SK-N-SH (cell line): ENCODE measurements around the gene PDLIM5. TPM values are rescaled to one million over a fixed set of nuclear protein-coding genes. Genes with fewer than 3 reads are reported as not detected.
A peak's percentile ranks its signal among the peaks of the same experiment; 100 is the strongest.

Experiments
- CTCF ChIA-PET: fragments of 300-600, 350-600 bp; formaldehyde crosslinking; extraction: SDS; loops from one replicate; lab custom pipeline; 2021; lab: Yijun Ruan, JAX
- POLR2A ChIA-PET: fragments of 350-600 bp; sonication (Branson Sonifier 250); formaldehyde crosslinking; extraction: SDS; loops from one replicate; lab custom pipeline; 2020; ENCODE audit warnings: antibody characterized with exemption, inconsistent platforms; lab: Yijun Ruan, JAX
- DNase-seq: peaks from one replicate; pipeline ENCODE4 v3.0.0; 2012
- H2AFZ ChIP-seq: fragments of 200-600 bp; sonication (generic); 2 replicates; pipeline ENCODE4 v1.8.1; 2016; ENCODE audit warnings: antibody characterized with exemption, mild to moderate bottlenecking, low read depth
- H3F3A ChIP-seq: fragments of 200-600 bp; sonication (generic); replicated peaks from 2 replicates; pipeline ENCODE3; 2016; ENCODE audit warnings: antibody characterized with exemption, mild to moderate bottlenecking; ENCODE audit not compliant: insufficient read depth
- H3K27ac ChIP-seq, 2 experiments: fragments of 200-500 bp in 1 of 2; fragments of 200-600 bp in 1 of 2; sonication (Bioruptor generic) in 1 of 2; sonication (generic), shearing (Covaris generic) in 1 of 2; 2 replicates each; pipeline versions ENCODE4 v1.5.1 to v1.6.1; 2014 to 2016; ENCODE audit warnings: low read depth in 2 of 2, inconsistent platforms in 1 of 2, low read length in 1 of 2, mild to moderate bottlenecking in 1 of 2, mixed read lengths in 1 of 2
- H3K27me3 ChIP-seq: fragments of 200-600 bp; sonication (generic), shearing (Covaris generic); 2 replicates; pipeline ENCODE4 v1.6.1; 2016; ENCODE audit warnings: mixed run types; ENCODE audit not compliant: insufficient read depth
- H3K36me3 ChIP-seq, 2 experiments: fragments of 200-500 bp in 1 of 2; fragments of 200-600 bp in 1 of 2; sonication (Bioruptor generic) in 1 of 2; sonication (generic) in 1 of 2; replicated peaks in 1 of 2; 2 replicates each; pipeline versions ENCODE3 to v1.5.1; 2014 to 2016; ENCODE audit warnings: low read length in 1 of 2, mild to moderate bottlenecking in 1 of 2; ENCODE audit not compliant: insufficient read depth in 2 of 2, control insufficient read depth in 1 of 2
- H3K4me1 ChIP-seq, 2 experiments: fragments of 200-500 bp in 1 of 2; fragments of 200-600 bp in 1 of 2; sonication (Bioruptor generic) in 1 of 2; sonication (generic), shearing (Covaris generic) in 1 of 2; 2 replicates each; pipeline versions ENCODE4 v1.5.1 to v1.6.1; 2014 to 2016; ENCODE audit warnings: low read depth in 1 of 2, low read length in 1 of 2, mixed run types in 1 of 2; ENCODE audit not compliant: insufficient read depth in 2 of 2, control insufficient read depth in 1 of 2
- H3K4me2 ChIP-seq: fragments of 200-600 bp; sonication (generic), shearing (Covaris generic); 2 replicates; pipeline ENCODE4 v1.6.1; 2017; ENCODE audit warnings: mixed run types
- H3K4me3 ChIP-seq, 2 experiments: fragments of 200-500 bp in 1 of 2; fragments of 200-600 bp in 1 of 2; sonication (Bioruptor generic) in 1 of 2; sonication (generic), shearing (Covaris generic) in 1 of 2; 2 replicates each; pipeline versions ENCODE4 v1.5.1 to v1.8.1; 2014 to 2016; ENCODE audit warnings: low read depth in 2 of 2, inconsistent platforms in 1 of 2, low read length in 1 of 2, mild to moderate bottlenecking in 1 of 2, mixed read lengths in 1 of 2, moderate library complexity in 1 of 2
- H3K79me2 ChIP-seq: fragments of 200-600 bp; sonication (generic); 2 replicates; pipeline ENCODE4 v1.8.1; 2017; ENCODE audit warnings: mild to moderate bottlenecking; ENCODE audit not compliant: insufficient read depth
- H3K9ac ChIP-seq: fragments of 200-600 bp; sonication (generic); 2 replicates; pipeline ENCODE4 v1.6.1; 2017; ENCODE audit warnings: mixed run types
- H3K9me2 ChIP-seq: fragments of 200-600 bp; sonication (generic); 2 replicates; pipeline ENCODE4 v1.6.1; 2017; ENCODE audit warnings: mixed run types
- H3K9me3 ChIP-seq: fragments of 200-600 bp; sonication (generic); 2 replicates; pipeline ENCODE4 v1.6.1; 2017; ENCODE audit warnings: mixed run types, mild to moderate bottlenecking, moderate library complexity
- H4K20me1 ChIP-seq: fragments of 200-600 bp; sonication (generic); 2 replicates; pipeline ENCODE4 v1.6.1; 2017; ENCODE audit warnings: mild to moderate bottlenecking, mixed run types; ENCODE audit not compliant: insufficient read depth
- CHD2 ChIP-seq: fragments of 150-350 bp; IDR thresholded peaks from 2 replicates; pipeline ENCODE4 v1.6.1; 2018; ENCODE audit warnings: low read length; ENCODE audit not compliant: partially characterized antibody
- EZH2phosphoT487 ChIP-seq: fragments of 200-600 bp; sonication (generic); IDR thresholded peaks from 2 replicates; pipeline ENCODE4 v1.6.1; 2017; ENCODE audit warnings: low read depth, mixed run types, mild to moderate bottlenecking, antibody characterized with exemption, moderate library complexity, borderline replicate concordance
- FOSL2 ChIP-seq: IDR thresholded peaks from 2 replicates; pipeline ENCODE4 v1.4.0; 2012; ENCODE audit warnings: low read depth, mild to moderate bottlenecking, moderate library complexity, borderline replicate concordance
- FOXM1 ChIP-seq: IDR thresholded peaks from 2 replicates; pipeline ENCODE4 v1.4.0; 2012; ENCODE audit warnings: low read depth, mild to moderate bottlenecking
- GABPA ChIP-seq: IDR thresholded peaks from 2 replicates; pipeline ENCODE4 v1.4.0; 2012; ENCODE audit warnings: low read depth, mild to moderate bottlenecking
- GATA2 ChIP-seq: sonication (generic); formaldehyde crosslinking; IDR thresholded peaks from 2 replicates; pipeline ENCODE4 v1.5.0; 2020; ENCODE audit warnings: mild to moderate bottlenecking, missing genetic modification reagents
- JUND ChIP-seq: IDR thresholded peaks from 2 replicates; pipeline ENCODE4 v1.4.0; 2012
- MAX ChIP-seq: IDR thresholded peaks from 2 replicates; pipeline ENCODE4 v1.4.0; 2012; ENCODE audit warnings: low read depth
- MEF2A ChIP-seq: IDR thresholded peaks from 2 replicates; pipeline ENCODE4 v1.4.0; 2012; ENCODE audit warnings: low read depth, borderline replicate concordance
- MXI1 ChIP-seq: IDR thresholded peaks from 2 replicates; pipeline ENCODE4 v1.6.1; 2012; ENCODE audit warnings: mild to moderate bottlenecking, low read depth, low read length, improper control_type of control experiment
- NFIC ChIP-seq: IDR thresholded peaks from 2 replicates; pipeline ENCODE4 v1.4.0; 2012; ENCODE audit warnings: borderline replicate concordance
- NRF1 ChIP-seq: IDR thresholded peaks from 2 replicates; pipeline ENCODE4 v1.6.1; 2012; ENCODE audit warnings: low read depth, mild to moderate bottlenecking, low read length
- POLR2AphosphoS5 ChIP-seq: IDR thresholded peaks from 2 replicates; pipeline ENCODE4 v1.6.1; 2012; ENCODE audit warnings: low read depth, low read length
- RAD21 ChIP-seq: IDR thresholded peaks from 2 replicates; pipeline ENCODE4 v1.6.1; 2012; ENCODE audit warnings: mild to moderate bottlenecking, low read length
- RFX5 ChIP-seq: IDR thresholded peaks from 2 replicates; pipeline ENCODE4 v1.6.1; 2012; ENCODE audit warnings: mild to moderate bottlenecking, improper control_type of control experiment, low read length
- SIN3A ChIP-seq: IDR thresholded peaks from 2 replicates; pipeline ENCODE4 v1.6.1; 2012; ENCODE audit warnings: low read depth, mild to moderate bottlenecking, low read length, moderate library complexity, borderline replicate concordance
- TAF1 ChIP-seq: IDR thresholded peaks from 2 replicates; pipeline ENCODE4 v1.6.1; 2012; ENCODE audit warnings: low read depth, mild to moderate bottlenecking, low read length, moderate library complexity, borderline replicate concordance
- TCF12 ChIP-seq: IDR thresholded peaks from 2 replicates; pipeline ENCODE4 v1.4.0; 2012
- USF1 ChIP-seq: IDR thresholded peaks from 2 replicates; pipeline ENCODE4 v1.4.0; 2012; ENCODE audit warnings: low read depth, borderline replicate concordance
- WGBS: methylation state at CpG from one replicate; pipeline ENCODE4 v1.1.6; 2017; ENCODE audit warnings: low lambda C conversion rate; 5-methylcytosine and 5-hydroxymethylcytosine counted together
- polyA plus RNA-seq, 3 experiments: library from polyadenylated mRNA; depleted of rRNA; stranded (reverse); fragments of >200 nt; gene quantifications; 2 replicates each; pipeline ENCODE4 v1.2.3, GENCODE V29; 2012
- TF ChIP-seq, protein P1 (sequence below): fragments of 200-600 bp; sonication (generic); IDR thresholded peaks from 2 replicates; pipeline ENCODE4 v1.6.1; 2017; ENCODE audit warnings: antibody characterized with exemption, mild to moderate bottlenecking, moderate library complexity
- TF ChIP-seq, protein P2 (sequence below): fragments of 150-350 bp; IDR thresholded peaks from 2 replicates; pipeline ENCODE4 v1.6.1; 2016; ENCODE audit warnings: mild to moderate bottlenecking, low read depth, low read length
- TF ChIP-seq, protein P3 (sequence below): fragments of 150-350 bp; IDR thresholded peaks from 2 replicates; pipeline ENCODE4 v1.6.1; 2017; ENCODE audit warnings: antibody characterized with exemption, low read length, low read depth, borderline replicate concordance

Gene PDLIM5
- polyA plus RNA-seq, 1 of the 3 experiments (the other 2 are of a cell fraction), result 36.7 TPM

DNA sequence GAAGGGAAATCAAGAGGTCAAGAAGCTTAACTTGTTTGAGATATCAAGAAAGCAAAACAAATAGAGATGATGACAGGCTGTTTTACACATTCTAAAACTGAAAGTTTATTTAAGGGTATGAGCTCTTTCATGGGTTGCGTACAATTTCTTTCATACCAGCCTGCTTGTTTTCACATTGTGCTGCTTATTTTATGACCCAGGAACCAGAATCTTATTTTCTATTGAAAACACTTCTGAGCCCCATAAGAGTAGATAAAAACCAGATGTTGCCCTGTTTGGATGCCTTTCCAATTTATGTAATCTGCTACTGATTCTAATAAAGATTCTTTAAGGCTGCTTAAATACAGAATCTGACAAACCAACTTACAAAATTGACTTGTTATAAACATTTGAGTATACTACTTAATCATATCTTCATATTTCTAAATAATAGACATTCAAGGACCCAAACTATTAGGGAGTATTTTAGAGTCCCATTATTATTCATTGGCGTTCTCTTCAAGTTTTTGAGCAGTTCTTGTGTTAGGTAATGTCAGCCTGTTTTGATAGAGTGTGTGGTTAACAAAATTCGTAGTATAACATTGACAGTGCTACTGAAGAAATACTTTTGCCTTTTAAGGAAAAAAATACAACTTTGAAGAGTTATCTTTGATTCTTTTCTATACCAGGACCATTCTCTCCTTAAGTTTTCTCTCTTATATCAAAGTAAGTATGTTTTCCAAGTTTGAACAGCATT lies 74.4 kb downstream of the PDLIM5 start:
- H3K9me3 ChIP-seq, result no peaks in the 10 kb centered on the region
- H3F3A ChIP-seq, result peaks cover 3% of the 10 kb centered on the region
- peak overlapping the region; percentile 2; the same call in 1 of the 2 replicates for H3K4me2 ChIP-seq
- no peak overlapping the region for H3K9ac ChIP-seq
- no peaks in the 10 kb centered on the region for H3K27me3 ChIP-seq
- no peaks in the 10 kb centered on the region for H3K9me2 ChIP-seq
- H2AFZ ChIP-seq, result no peak overlapping the region
- peaks cover 0 to 7% of the 10 kb centered on the region in 2 experiments for H3K4me1 ChIP-seq
- 67% methylated on average over 3 of the region's 3 CpGs for WGBS
- TF ChIP-seq TCF12, result peak; percentile 85
- TF ChIP-seq POLR2AphosphoS5, result no peak
- TF ChIP-seq MEF2A, result no peak
- H3K79me2 ChIP-seq, result peaks cover 74% of the 10 kb centered on the region
- ChIA-PET POLR2A (no interaction called here), CTCF (interaction anchor here (1.0 kb wide), 1 partner anchor 119 kb away, joined by 6 read pairs; no protein-coding TSS in a partner anchor)
- H3K27ac ChIP-seq, result peak overlapping the region; percentile 26 to 36; a peak in 2 of 4 replicates
- peaks cover 0 to 27% of the 10 kb centered on the region in 2 experiments for H3K36me3 ChIP-seq
- DNase-seq, result no peak
- H3K4me3 ChIP-seq, result no peak overlapping the region
- H4K20me1 ChIP-seq, result no peaks in the 10 kb centered on the region

DNA sequence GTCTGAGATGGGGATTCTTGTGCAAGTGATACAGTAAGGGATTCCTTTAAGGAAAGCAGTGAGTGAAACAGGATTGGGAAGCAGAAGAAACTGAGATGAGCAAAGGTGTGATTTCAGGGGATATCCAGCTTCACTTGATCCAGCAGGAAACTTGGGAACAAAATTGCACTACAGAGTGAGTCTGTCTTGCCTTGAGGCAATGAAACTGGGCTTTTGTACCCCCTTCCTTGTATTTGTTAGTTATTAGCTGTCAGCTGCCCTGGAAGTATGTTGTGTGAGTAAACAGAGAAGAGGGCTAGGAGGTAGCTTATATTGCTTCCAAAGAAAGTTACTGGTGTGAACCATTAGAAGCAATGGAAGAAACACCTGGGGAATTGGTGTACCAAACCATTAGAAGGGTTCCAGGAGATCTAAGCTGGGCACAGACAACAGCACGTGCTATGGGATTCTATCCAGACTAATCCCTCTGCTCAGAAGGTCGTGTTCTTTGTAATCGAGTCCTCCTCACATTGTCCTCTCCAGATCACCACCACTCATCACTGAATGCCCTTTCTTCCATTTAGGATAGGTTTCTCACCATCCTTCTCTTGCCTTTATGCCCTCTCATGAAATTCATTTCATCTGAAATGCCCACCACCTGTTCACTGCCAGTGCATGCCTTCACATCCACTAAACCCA lies 76.0 kb downstream of the PDLIM5 start:
- no peak overlapping the region for H3K4me2 ChIP-seq
- H2AFZ ChIP-seq, result no peak overlapping the region
- H3K36me3 ChIP-seq, result peaks cover 0 to 20% of the 10 kb centered on the region in 2 experiments
- no peaks in the 10 kb centered on the region for H4K20me1 ChIP-seq
- H3K9ac ChIP-seq, result no peak overlapping the region
- WGBS, result 91% methylated on average over 3 of the region's 3 CpGs
- TF ChIP-seq RAD21 (no peak), NFIC (no peak), MXI1 (no peak), NRF1 (no peak), EZH2phosphoT487 (no peak), GATA2 (CRISPR knock-in tag) (no peak), JUND (no peak), GABPA (no peak), RFX5 (no peak), FOSL2 (no peak), SIN3A (no peak), MAX (no peak), FOXM1 (no peak), CHD2 (no peak), TAF1 (no peak), USF1 (no peak)
- TF ChIP-seq, protein P1, sequence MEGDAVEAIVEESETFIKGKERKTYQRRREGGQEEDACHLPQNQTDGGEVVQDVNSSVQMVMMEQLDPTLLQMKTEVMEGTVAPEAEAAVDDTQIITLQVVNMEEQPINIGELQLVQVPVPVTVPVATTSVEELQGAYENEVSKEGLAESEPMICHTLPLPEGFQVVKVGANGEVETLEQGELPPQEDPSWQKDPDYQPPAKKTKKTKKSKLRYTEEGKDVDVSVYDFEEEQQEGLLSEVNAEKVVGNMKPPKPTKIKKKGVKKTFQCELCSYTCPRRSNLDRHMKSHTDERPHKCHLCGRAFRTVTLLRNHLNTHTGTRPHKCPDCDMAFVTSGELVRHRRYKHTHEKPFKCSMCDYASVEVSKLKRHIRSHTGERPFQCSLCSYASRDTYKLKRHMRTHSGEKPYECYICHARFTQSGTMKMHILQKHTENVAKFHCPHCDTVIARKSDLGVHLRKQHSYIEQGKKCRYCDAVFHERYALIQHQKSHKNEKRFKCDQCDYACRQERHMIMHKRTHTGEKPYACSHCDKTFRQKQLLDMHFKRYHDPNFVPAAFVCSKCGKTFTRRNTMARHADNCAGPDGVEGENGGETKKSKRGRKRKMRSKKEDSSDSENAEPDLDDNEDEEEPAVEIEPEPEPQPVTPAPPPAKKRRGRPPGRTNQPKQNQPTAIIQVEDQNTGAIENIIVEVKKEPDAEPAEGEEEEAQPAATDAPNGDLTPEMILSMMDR, result no peak
- TF ChIP-seq, protein P2, sequence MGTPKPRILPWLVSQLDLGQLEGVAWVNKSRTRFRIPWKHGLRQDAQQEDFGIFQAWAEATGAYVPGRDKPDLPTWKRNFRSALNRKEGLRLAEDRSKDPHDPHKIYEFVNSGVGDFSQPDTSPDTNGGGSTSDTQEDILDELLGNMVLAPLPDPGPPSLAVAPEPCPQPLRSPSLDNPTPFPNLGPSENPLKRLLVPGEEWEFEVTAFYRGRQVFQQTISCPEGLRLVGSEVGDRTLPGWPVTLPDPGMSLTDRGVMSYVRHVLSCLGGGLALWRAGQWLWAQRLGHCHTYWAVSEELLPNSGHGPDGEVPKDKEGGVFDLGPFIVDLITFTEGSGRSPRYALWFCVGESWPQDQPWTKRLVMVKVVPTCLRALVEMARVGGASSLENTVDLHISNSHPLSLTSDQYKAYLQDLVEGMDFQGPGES, result no peak
- TF ChIP-seq, protein P3, sequence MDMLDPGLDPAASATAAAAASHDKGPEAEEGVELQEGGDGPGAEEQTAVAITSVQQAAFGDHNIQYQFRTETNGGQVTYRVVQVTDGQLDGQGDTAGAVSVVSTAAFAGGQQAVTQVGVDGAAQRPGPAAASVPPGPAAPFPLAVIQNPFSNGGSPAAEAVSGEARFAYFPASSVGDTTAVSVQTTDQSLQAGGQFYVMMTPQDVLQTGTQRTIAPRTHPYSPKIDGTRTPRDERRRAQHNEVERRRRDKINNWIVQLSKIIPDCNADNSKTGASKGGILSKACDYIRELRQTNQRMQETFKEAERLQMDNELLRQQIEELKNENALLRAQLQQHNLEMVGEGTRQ, result no peak
- H3K27me3 ChIP-seq, result no peaks in the 10 kb centered on the region
- no peaks in the 10 kb centered on the region for H3K9me3 ChIP-seq
- ChIA-PET CTCF (no interaction called here), POLR2A (no interaction called here)
- no peak for DNase-seq
- H3K4me3 ChIP-seq, result no peak overlapping the region
- H3K79me2 ChIP-seq, result peaks cover 74% of the 10 kb centered on the region
- H3K9me2 ChIP-seq, result no peaks in the 10 kb centered on the region
- H3K27ac ChIP-seq, result no peak overlapping the region
- peaks cover 4% of the 10 kb centered on the region for H3F3A ChIP-seq
- peaks cover 0 to 7% of the 10 kb centered on the region in 2 experiments for H3K4me1 ChIP-seq
